Measurements from ENCODE around the gene CASP3.
"Not testable (repeated sequence)": the region's sequence is repeated elsewhere in the genome, so short reads cannot be mapped to it uniquely, and the experiment has no call there.

Gene CASP3

DNA sequence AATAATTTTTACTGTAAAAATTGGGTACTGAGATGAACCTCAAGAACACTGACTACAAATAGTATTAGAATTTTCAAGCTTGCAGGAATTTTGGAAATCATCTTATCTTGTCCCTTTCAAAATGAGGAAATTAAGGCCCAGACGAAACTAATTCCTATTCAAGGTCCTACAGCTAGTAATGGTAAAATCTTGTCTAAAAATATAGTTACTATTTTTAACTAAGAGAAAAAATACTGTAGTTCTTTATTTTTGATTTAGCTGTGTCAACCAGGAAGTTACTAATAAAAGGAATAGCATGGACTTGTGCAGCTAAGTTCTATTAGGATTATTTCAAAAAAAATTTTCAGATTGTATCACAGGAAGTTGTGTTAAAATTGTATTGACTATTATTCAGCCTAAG lies 13.0 kb upstream of the CASP3 start:
- DNase-seq: no peak

- DNase-seq: no peak
Observed at GRCh38 chr4:184660978-184661377, 11.7 kb upstream of the CASP3 start.

GRCh38 chr4:184657820-184658219 lies 8.6 kb upstream of the CASP3 start:
- not testable (repeated sequence) for DNase-seq

DNA sequence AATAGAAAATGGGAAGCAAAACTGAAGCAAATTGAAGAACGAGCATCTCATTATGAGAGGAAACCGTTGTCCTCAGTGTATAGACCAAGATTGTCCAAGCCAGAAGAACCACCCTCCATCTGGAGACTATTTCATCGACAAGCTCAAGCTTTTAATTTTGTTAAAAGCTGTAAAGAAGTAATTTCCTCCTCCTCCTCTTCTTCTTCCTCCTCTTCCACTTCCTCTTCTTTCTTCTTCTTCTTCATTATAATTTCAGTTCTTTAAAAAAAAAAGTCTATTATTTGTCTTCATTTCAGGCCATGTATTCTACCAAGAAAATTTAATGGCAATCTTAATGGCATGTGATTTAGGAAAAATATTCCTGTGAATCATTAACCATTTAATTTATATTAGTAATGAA lies 7.9 kb upstream of the CASP3 start:
- DNase-seq: no peak

DNA sequence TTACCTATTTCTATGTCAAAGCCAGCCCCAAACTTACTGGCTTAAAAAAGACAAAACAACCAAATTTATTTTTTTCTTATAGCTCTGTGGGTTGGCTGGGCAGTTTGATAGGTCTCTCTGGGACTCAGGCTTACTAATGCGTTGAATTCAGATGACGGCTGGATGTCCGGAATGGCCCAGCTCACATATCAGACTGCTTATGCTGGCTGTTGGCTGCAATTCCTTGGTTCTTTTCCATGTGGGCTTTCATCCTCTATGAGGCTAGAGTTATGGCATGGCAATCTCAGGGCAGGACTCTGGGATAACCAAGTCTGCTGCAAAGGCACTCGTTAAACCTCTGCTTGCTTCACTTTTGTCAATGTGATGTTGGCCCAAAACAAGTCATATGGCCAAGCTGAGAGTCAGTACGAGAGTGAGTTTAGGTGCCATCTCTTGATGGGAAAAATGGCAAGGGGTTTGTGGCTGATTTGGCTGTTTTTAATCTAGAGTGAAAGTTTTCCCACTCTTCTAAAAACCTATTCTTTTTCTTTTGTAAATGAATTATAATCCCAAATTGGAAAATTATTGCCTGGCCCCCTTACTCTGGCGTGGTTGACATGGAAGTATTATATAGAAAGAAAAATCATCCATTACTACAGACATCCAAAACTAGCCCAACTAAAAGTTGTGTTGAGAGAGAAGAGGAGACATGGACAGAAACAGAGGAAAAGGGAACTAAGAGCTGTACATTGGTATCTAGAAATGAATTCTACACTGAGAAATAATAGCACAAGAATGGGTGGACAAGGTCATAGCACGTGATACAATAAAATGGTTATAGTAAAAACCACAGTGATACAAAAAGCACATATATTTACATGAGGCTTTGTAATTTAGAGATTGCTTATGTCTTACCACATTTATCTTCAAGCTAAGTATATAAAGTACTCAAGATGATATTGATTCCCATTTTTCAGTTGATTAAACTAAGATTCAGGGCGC lies 6.9 kb upstream of the CASP3 start:
- DNase-seq: no peak

- no peak for DNase-seq
Observed at GRCh38 chr4:184653650-184654049, 4.4 kb upstream of the CASP3 start.

DNA sequence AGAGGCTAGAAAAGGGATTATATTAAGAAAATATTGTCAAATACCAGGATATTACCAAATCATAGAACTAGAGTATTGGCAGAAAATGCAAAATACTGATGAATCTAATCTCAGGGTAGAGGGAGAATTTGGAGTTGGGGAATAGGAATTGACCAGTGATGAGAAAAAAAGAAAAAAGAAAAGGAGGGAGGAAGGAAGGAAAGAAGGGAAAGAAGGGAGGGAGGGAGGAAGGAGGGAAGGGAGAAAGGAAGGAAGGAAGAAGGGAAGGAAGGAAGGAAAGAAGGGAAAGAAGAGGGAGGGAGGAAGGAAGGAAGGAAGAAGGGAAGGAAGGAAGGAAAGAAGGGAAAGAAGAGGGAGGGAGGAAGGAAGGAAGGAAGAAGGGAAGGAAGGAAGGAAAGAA lies 3.4 kb upstream of the CASP3 start:
- DNase-seq: not testable (repeated sequence)

DNA sequence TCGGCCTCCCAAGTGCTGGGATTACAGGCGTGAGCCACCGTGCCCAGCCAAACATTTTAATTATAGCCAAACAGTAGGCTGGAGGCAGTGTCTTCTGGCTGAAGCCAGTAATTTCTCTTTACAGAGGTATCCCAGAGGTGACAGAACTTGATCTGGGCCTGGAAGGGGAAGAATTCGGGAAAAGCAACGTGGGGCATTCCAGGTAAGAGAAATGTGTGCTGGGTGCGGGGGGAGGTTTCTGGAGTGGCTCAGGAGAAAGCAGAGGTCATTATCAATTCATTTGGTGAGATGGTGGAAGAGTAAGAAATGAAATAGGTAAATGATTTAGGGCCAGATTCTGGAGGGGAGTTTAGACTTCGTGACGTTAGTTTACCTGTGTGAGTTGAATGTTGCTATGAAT lies 2.7 kb upstream of the CASP3 start:
- no peak for DNase-seq

DNA sequence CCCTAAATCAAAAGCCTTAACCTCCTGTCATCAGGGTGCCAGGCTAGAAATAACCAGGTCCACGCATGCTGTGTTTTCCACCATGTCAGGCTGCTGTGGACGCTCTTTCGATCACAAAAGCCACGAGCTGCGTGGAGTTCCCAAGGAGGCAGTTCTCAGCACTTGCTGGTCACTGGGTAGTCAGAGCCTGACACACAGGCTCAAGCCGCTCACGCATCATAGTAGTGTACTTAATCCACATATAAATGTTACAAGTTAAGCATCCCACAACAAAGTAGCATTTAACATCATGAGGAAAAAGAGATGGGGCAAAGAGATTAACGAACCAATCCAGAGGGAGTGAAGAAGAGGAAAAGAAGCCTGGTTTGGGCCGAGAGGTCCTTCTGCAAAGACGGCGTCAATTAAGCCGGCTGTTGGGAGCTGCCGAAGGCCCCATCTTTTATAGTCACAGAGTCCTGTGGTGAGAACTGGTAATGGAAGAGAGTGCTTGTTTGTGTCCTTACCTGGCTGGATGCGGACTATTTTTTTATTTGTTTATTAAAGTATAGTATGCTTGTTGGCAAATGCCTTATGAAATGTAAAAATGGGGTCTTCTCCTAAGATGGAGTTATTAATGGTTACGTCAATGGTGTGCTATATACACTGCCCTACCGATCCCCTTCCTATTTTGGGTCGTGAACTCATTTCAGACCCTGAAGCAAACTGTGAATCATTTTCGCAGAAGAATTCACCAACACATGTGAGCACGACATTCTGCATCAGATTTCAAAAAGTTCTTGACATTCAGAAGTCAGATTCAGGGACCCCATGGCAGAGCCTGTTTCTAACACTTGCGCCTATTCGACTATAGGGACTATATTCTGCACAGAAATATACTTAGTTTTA lies 966 bp upstream of the CASP3 start:
- no peak for DNase-seq

DNA sequence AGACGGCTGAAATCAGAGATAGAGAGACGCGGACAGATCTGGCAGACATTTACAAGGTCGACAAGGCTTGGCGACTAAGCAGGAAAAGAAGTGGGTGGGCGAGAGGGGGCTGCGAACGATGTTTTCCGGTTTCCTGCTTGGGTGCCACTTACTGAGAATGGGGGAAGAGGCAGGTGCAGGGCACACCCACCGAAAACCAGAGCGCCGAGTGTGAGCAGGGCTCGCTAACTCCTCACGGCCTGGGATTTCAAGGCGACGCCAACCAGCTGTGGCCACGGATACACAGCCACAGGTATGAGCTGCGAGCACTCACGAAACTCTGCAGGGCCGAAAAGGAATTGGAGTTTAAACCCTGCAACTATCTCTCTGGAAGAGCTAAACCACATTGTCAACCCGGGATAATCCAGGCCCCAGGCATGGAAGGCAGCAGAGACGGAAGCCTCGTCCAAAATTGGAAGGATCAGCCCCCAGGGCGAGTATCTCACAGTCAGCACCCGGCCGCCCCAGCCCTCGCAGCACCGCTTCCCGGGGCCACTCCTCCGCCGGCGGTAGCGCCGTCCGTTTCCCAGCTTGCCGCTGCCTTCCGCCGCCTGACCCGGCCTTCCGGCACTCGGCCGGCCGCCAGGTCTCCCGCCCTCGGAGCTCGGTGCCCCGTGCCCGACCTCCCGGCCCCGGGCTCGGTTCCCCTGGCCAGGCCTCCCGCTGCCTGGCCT lies 778 bp downstream of the CASP3 start:
- DNase-seq: no peak

DNA sequence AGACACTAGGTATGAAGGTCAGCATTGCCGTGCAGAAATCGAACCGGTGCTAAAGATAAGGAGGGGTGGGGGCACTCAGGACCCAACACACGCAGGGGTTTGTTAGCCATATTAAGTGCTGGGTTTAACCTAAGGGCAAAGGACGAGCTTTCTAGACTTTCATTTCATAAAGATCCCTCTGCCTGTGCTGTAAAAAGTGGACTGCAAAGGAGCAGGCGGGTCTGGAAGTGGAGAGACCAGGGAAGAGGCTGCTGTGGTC lies 1.3 kb downstream of the CASP3 start:
- no peak for DNase-seq

- no peak for DNase-seq
Observed at GRCh38 chr4:184647266-184648053, 1.8 kb downstream of the CASP3 start.

DNA sequence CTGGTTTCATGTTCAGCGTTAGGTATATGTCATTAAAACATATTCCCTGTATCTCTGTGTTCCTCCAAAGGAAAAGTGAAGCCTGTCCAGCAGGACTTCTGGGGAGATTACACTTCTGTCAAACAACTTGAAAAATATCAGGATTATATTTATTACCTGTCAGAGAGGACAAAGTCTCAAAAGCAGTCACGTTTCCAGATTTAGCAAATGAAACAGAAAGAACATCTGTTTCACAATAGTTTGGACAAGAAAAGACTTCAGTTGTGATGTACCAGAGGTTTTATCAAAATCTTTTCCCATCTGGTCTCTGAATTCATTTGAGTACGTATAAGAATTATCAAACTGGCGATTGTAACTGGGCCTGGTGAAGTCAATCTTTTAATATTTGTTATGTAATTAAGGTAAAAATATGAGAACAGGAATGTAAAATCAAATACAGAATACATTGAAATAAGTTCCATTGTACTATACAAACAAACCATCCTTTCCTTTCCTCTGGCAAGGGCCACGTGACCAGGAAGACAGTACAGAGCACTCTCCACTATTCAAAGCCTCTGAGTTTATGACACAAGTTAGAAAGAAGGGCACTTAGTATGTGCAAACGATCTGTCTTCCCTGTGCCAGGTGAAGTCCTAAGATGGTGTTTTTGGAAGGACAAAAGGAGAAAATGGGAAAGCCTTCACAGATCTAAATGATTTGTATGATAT lies 3.2 kb downstream of the CASP3 start:
- DNase-seq: no peak

DNA sequence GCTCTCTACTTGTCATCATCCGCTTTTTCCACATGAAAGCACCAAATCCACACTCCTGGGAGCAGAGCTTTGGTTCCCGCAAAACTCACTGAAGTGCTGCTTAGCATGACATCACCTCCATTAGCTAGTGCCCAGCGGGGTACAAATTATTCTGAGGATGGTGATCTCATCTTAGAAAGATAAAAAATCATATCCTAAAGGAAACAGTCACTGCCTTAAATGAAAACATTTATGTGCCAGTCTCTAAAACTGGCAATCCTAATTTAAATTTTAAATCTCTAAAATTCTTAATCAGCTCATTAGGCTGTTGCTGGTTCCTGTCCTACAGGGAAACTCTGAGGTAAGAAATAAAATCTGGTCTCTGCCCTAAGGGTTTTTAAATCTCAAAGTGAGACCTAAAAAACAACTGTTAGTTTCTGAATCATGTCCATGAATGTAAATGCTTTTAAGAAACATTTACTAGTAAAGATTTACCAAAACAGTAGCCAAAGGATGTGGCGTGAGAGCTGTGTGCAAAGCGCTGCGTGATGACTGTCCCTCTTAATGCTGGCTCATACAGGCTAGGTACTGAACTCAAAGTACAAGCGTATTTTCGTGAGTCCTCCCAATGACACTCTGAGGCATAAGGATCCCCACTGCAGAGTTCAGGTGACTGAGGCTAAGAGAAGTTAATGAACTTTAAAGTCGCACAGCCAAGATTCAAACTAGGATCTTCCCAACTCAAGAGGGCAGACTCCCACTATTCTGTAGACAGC lies 4.5 kb downstream of the CASP3 start:
- DNase-seq: no peak

DNA sequence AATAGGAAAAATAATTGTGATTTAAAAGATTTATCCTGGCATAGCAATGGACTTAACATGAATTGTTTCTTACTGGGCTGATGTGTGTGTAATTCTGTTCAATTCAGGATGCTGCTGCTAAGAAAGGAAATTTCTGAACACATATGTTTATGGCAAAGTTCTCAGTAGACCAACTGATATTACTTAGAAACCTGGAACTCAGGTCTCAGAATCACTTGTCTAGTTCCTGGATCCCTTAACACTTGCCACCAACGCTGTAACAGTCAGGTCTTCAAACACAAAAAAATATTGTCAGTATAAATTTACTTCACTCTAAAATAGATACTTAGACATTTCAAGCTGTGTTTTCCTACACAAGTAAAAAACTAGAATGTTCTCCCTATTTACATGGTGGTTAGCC lies 5.5 kb downstream of the CASP3 start:
- no peak for DNase-seq

DNA sequence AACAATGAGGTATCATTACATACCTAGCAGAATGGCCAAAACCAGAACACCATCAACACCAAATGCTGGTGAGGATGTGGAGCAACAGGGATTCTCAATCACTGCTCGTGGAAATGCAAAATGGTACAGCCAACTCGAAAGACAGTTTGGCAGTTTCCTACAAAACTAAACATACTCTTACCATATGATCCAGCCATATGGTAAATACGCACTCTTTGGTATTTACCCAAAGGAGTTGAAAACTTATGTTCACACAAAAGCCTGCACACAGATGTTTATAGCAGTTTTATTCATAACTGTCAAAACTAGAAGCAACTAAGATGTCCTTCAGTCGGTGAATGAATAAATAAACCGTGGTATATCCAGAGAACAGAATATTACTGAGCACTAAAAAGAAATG lies 7.8 kb downstream of the CASP3 start:
- DNase-seq: no peak

GRCh38 chr4:184641022-184641421 lies 8.2 kb downstream of the CASP3 start:
- DNase-seq: no peak

- DNase-seq: no peak
Observed at GRCh38 chr4:184636897-184637296, 12.3 kb downstream of the CASP3 start.

- no peak for DNase-seq
Observed at GRCh38 chr4:184636144-184636543, 13.1 kb downstream of the CASP3 start.

DNA sequence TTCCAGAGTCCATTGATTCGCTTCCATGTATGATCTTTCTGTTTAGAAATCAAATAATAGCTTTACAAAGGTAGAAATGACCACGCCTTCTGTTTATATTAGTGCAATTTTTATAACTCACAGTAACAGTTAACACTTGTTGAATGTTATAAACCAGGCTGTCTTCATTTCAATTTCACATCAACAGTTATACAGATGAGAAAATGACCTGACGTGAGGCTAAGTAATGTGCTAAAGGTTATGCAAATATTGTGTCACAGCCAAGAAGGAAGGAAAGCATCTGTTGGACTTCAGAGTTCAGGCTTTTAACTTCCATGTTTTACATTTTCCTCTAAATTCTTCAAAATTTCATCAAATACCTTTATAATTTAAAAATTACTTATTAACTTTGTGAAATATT lies 13.9 kb downstream of the CASP3 start:
- DNase-seq: no peak

DNA sequence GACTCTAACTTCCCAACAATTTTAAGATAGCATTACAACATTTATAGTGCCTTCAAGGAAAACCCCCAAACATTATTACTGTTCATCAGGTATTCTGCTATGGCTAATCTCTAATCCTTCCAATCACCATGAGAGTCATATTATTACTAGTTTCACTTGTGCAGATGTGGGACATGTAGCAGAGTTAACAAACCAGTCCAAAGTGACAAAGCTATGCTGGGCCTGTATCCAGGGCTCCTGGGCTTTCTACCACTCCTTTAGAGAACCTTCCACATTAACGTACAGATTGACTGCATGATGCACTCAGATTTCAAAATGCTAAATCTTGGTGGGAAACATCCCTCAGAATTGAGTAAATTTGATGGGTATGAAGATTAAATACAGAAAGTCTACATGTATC lies 16.4 kb downstream of the CASP3 start:
- DNase-seq: no peak

Data from NCI-H774 (cell line).